Activated T-cell treated with anti-CD3 and anti-CD28 coated beads for 4 hours (primary cell): ENCODE data around the gene NPIPA1.
"Not testable (repeated sequence)": the region's sequence is repeated elsewhere in the genome, so short reads cannot be mapped to it uniquely, and the experiment has no call there.

Experiments used
- DNase-seq: peaks from one replicate; pipeline ENCODE4 v3.0.0-alpha.2; 2020

NPIPA1 gene

GRCh38 chr16:14937143-14937542, at the start of gene NPIPA1:
Gene NPIPA1 (plus strand): TSS chr16:14937443. CDS start chr16:14937443, 0 bp downstream.
- DNase-seq = not testable (repeated sequence)

GRCh38 chr16:14892111-14892510, 45.1 kb upstream of the NPIPA1 start:
- not testable (repeated sequence) for DNase-seq

GRCh38 chr16:14895382-14895781, 41.9 kb upstream of the NPIPA1 start:
- DNase-seq = not testable (repeated sequence)

GRCh38 chr16:14896023-14896422, 41.2 kb upstream of the NPIPA1 start:
- not testable (repeated sequence) for DNase-seq

GRCh38 chr16:14897006-14897664, 40.1 kb upstream of the NPIPA1 start:
- not testable (repeated sequence) for DNase-seq

- DNase-seq = not testable (repeated sequence)
These were observed 39.1 kb upstream of the NPIPA1 start for GRCh38 chr16:14898162-14898561.

GRCh38 chr16:14903191-14903957, 33.9 kb upstream of the NPIPA1 start:
- DNase-seq = not testable (repeated sequence)

- not testable (repeated sequence) for DNase-seq
These were observed 27.5 kb upstream of the NPIPA1 start for GRCh38 chr16:14909744-14910143.

- DNase-seq = not testable (repeated sequence)
These were observed 26.2 kb upstream of the NPIPA1 start for GRCh38 chr16:14910833-14911629.

GRCh38 chr16:14911954-14912353, 25.3 kb upstream of the NPIPA1 start:
- DNase-seq = peak; percentile 19

- DNase-seq = not testable (repeated sequence)
These were observed 24.7 kb upstream of the NPIPA1 start for GRCh38 chr16:14912588-14912987.

- not testable (repeated sequence) for DNase-seq
These were observed 18.7 kb upstream of the NPIPA1 start for GRCh38 chr16:14918504-14918903.

GRCh38 chr16:14919837-14920600, 17.2 kb upstream of the NPIPA1 start:
- not testable (repeated sequence) for DNase-seq

- not testable (repeated sequence) for DNase-seq
These were observed 15.0 kb upstream of the NPIPA1 start for GRCh38 chr16:14922285-14922684.

- not testable (repeated sequence) for DNase-seq
These were observed 14.3 kb upstream of the NPIPA1 start for GRCh38 chr16:14922968-14923367.

GRCh38 chr16:14923394-14924088, 13.7 kb upstream of the NPIPA1 start:
- not testable (repeated sequence) for DNase-seq

GRCh38 chr16:14924359-14924758, 12.9 kb upstream of the NPIPA1 start:
- DNase-seq = not testable (repeated sequence)

- not testable (repeated sequence) for DNase-seq
These were observed 12.3 kb upstream of the NPIPA1 start for GRCh38 chr16:14924982-14925381.

GRCh38 chr16:14928064-14928714, 9.1 kb upstream of the NPIPA1 start:
- not testable (repeated sequence) for DNase-seq

- DNase-seq = not testable (repeated sequence)
These were observed 8.1 kb upstream of the NPIPA1 start for GRCh38 chr16:14929176-14929575.

- not testable (repeated sequence) for DNase-seq
These were observed 7.0 kb upstream of the NPIPA1 start for GRCh38 chr16:14930246-14930645.
